ENCODE data around the gene GLI1.

DNA sequence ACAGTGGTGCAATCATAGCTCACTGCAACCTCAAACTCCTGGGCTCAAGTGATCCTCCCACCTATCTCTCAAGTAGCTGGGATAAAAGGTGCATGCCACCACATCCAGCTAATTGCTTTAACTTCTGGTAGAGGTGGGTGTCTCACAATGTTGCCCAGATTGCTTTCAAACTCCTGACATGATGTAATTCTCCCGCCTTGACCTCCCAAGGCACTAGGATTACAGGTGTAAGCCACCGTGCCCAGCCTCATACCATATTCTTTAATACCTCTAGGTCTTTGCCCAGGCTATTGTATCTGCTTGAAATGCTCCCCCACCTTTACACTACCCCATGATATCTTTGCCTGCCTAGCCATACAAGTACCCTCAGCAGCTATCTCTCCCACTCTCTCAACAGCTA lies 40.1 kb upstream of the GLI1 start:
- TF ChIP-seq, protein P1, sequence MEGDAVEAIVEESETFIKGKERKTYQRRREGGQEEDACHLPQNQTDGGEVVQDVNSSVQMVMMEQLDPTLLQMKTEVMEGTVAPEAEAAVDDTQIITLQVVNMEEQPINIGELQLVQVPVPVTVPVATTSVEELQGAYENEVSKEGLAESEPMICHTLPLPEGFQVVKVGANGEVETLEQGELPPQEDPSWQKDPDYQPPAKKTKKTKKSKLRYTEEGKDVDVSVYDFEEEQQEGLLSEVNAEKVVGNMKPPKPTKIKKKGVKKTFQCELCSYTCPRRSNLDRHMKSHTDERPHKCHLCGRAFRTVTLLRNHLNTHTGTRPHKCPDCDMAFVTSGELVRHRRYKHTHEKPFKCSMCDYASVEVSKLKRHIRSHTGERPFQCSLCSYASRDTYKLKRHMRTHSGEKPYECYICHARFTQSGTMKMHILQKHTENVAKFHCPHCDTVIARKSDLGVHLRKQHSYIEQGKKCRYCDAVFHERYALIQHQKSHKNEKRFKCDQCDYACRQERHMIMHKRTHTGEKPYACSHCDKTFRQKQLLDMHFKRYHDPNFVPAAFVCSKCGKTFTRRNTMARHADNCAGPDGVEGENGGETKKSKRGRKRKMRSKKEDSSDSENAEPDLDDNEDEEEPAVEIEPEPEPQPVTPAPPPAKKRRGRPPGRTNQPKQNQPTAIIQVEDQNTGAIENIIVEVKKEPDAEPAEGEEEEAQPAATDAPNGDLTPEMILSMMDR (IDR thresholded peaks at IDR 0.05): no peak
- no peak for TF ChIP-seq TAF1 (IDR thresholded peaks at IDR 0.05; ENCODE audit: borderline replicate concordance, low read depth, low read length)
- TF ChIP-seq EZH2phosphoT487 (IDR thresholded peaks at IDR 0.05; ENCODE audit: borderline replicate concordance, low read depth): no peak
- TF ChIP-seq TCF12 (IDR thresholded peaks at IDR 0.05): no peak

All from SK-N-SH (cell line).